Fibroblast of skin of left biceps (primary cell): ENCODE data around the gene ARF3.

Source experiments
- DNase-seq, 2 experiments: peaks; one replicate each; pipeline ENCODE4 v3.0.0-alpha.2; 2013; ENCODE audit warnings: low read depth in 2 of 2

The ARF3 gene

GRCh38 chr12:48957141-48958048 lies at the start of gene ARF3:
Gene ARF3 (minus strand): TSS chr12:48957487. CDS start chr12:48941095, 16,392 bp downstream.
- DNase-seq: peak; percentile 73 to 77

GRCh38 chr12:49000346-49000745 lies 43.1 kb upstream of the ARF3 start:
- DNase-seq: no peak

GRCh38 chr12:48999371-49000131 lies 42.3 kb upstream of the ARF3 start, which contains the start of gene DDN:
Gene DDN (minus strand): TSS chr12:48999375. CDS start chr12:48999287, 88 bp downstream.
- no peak for DNase-seq

GRCh38 chr12:48998497-48999353 lies 41.4 kb upstream of the ARF3 start:
- no peak for DNase-seq

- no peak for DNase-seq
These were observed 40.6 kb upstream of the ARF3 start for GRCh38 chr12:48997719-48998496.

- DNase-seq: no peak
These were observed 39.8 kb upstream of the ARF3 start for GRCh38 chr12:48996794-48997718.

- peak; percentile 44 to 45 for DNase-seq
These were observed 38.0 kb upstream of the ARF3 start for GRCh38 chr12:48995086-48995879.

- no peak for DNase-seq
These were observed 37.2 kb upstream of the ARF3 start for GRCh38 chr12:48994224-48995085.

- DNase-seq: no peak
These were observed 36.5 kb upstream of the ARF3 start for GRCh38 chr12:48993787-48994186.

GRCh38 chr12:48991247-48992050 lies 34.2 kb upstream of the ARF3 start:
- no peak for DNase-seq

- no peak for DNase-seq
These were observed 33.3 kb upstream of the ARF3 start for GRCh38 chr12:48990552-48990951.

- DNase-seq: no peak
These were observed 30.9 kb upstream of the ARF3 start for GRCh38 chr12:48988030-48988649.

- DNase-seq: no peak
These were observed 29.5 kb upstream of the ARF3 start for GRCh38 chr12:48986720-48987291.

- no peak for DNase-seq
These were observed 28.6 kb upstream of the ARF3 start for GRCh38 chr12:48985901-48986300.

- DNase-seq: no peak
These were observed 28.2 kb upstream of the ARF3 start for GRCh38 chr12:48985475-48985897.

- DNase-seq: no peak
These were observed 25.3 kb upstream of the ARF3 start for GRCh38 chr12:48982397-48983080.
